Neutrophil (primary cell): ENCODE data around the gene OSBPL2.
A peak's percentile ranks its signal among the peaks of the same experiment; 100 is the strongest.

Experiments used
- H3K27ac ChIP-seq: fragments of 200-600 bp; sonication (generic); 2 replicates; pipeline ENCODE4 v1.5.1; 2016; ENCODE audit warnings: mild to moderate bottlenecking, moderate library complexity
- H3K27me3 ChIP-seq: fragments of 200-600 bp; sonication (generic); 2 replicates; pipeline ENCODE4 v1.6.0; 2016; ENCODE audit warnings: mild to moderate bottlenecking
- H3K36me3 ChIP-seq: fragments of 200-600 bp; sonication (generic); 2 replicates; pipeline ENCODE4 v1.5.1; 2017
- H3K4me1 ChIP-seq, 2 experiments: fragments of 200-600 bp in 1 of 2; sonication (generic) in 1 of 2; 1 replicate in 1 of 2; 2 replicates in 1 of 2; pipeline versions ENCODE4 v1.5.1 to v1.6.1; 2013 to 2016; ENCODE audit warnings: low read depth in 1 of 2, low read length in 1 of 2, mild to moderate bottlenecking in 1 of 2, moderate library complexity in 1 of 2; ENCODE audit not compliant: control insufficient read depth in 1 of 2, insufficient read depth in 1 of 2
- H3K4me3 ChIP-seq, 2 experiments: fragments of 200-600 bp in 1 of 2; sonication (generic) in 1 of 2; 1 replicate in 1 of 2; 2 replicates in 1 of 2; pipeline ENCODE4 v1.5.1; 2013 to 2016; ENCODE audit warnings: low read depth in 1 of 2, low read length in 1 of 2, mild to moderate bottlenecking in 1 of 2, moderate library complexity in 1 of 2
- H3K9me3 ChIP-seq: fragments of 200-600 bp; sonication (generic); 2 replicates; pipeline ENCODE4 v1.5.1; 2016
- TF ChIP-seq, protein P1 (sequence below): fragments of 200-600 bp; sonication (generic); IDR thresholded peaks from 2 replicates; pipeline ENCODE4 v1.5.1; 2016; ENCODE audit warnings: antibody characterized with exemption

Gene OSBPL2

DNA sequence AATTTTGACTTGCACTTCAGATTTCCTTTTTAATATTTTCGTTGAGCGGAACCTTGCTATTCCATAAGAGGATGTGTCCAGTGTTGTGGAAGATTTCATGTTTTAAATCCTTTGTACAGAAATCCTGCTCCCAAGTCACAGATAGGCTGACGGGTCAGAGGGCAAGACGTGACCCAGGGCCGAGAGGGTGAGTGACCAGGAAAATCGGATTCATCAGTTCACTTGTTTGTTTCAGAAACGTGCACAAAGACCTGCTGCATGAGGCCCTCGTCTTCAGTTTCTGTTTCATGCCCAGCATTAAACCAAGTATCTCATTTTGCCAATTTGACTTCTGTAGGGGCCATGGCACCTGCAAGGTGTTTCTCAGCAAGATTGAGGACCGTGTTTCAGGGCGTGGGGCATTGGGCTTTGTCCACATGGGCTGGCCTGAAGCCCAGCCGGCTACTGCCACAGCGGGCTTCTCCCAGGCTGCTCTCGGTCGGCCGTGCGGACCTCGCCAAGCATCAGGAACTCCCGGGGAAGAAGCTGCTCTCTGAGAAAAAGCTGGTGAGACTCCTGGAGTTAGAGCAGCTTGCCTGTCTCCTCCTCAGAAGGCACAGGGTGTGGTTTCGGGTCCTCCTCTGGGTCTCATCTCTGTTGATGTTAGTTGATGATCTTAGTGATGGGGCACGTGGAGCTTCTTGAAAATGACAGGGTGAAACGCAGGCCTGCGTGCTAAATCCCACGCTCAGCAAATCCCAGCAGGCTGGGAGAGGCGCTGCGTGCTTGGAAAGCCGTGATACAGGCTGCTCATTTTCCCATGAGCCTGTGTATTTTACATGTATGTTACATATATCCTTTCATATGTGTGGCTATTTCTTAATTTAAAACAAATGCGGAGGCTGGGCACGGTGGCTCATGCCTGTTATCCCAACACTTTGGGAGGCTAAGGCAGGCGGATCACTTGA, 45.0 kb upstream of the OSBPL2 start:
- H3K27ac ChIP-seq = peak overlapping the region; percentile 14
- no peaks in the 10 kb centered on the region for H3K9me3 ChIP-seq
- H3K4me3 ChIP-seq = no peak overlapping the region
- H3K4me1 ChIP-seq = peaks cover 6 to 8% of the 10 kb centered on the region in 2 experiments
- no peaks in the 10 kb centered on the region for H3K27me3 ChIP-seq
- H3K36me3 ChIP-seq = peaks cover 50% of the 10 kb centered on the region
- TF ChIP-seq, protein P1, sequence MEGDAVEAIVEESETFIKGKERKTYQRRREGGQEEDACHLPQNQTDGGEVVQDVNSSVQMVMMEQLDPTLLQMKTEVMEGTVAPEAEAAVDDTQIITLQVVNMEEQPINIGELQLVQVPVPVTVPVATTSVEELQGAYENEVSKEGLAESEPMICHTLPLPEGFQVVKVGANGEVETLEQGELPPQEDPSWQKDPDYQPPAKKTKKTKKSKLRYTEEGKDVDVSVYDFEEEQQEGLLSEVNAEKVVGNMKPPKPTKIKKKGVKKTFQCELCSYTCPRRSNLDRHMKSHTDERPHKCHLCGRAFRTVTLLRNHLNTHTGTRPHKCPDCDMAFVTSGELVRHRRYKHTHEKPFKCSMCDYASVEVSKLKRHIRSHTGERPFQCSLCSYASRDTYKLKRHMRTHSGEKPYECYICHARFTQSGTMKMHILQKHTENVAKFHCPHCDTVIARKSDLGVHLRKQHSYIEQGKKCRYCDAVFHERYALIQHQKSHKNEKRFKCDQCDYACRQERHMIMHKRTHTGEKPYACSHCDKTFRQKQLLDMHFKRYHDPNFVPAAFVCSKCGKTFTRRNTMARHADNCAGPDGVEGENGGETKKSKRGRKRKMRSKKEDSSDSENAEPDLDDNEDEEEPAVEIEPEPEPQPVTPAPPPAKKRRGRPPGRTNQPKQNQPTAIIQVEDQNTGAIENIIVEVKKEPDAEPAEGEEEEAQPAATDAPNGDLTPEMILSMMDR = no peak

DNA sequence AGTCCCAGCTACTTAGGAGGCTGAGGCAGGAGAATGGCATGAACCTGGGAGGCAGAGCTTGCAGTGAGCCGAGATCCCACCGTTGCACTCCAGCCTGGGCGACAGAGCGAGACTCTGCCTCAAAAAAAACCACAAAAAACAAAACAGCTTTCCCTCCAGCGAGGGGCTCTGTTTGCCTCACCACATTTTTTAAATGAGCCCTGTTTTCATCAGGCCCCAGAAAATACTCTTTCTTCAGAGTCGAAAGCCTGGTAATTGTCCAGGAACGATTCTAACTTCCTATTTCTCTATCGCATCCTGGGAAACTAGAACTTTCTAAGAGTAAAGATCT, 43.3 kb upstream of the OSBPL2 start:
- Histone ChIP-seq H3K4me1 (peaks cover 3% of the 10 kb centered on the region in 2 experiments), H3K27me3 (no peaks in the 10 kb centered on the region), H3K4me3 (no peak overlapping the region), H3K9me3 (no peaks in the 10 kb centered on the region), H3K27ac (no peak overlapping the region), H3K36me3 (peaks cover 67% of the 10 kb centered on the region)
- TF ChIP-seq, protein P1 = no peak

DNA sequence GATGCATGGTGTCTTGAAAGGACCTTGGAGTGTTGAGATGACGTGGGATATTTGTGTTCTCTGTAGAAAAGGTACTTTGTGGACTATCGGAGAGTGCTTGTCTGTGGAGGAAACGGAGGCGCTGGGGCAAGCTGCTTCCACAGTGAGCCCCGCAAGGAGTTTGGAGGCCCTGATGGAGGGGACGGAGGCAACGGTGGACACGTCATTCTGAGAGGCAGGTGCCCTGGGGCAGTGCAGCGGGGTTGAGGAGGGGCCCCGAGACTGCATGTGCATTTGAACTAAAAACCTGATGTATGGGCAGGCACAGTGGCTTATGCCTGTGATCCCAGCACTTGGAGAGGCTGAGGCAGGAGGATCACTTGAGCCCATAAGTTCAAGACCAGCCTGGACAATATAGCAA, 42.6 kb upstream of the OSBPL2 start:
- no peak overlapping the region for H3K4me3 ChIP-seq
- H3K9me3 ChIP-seq = no peaks in the 10 kb centered on the region
- TF ChIP-seq, protein P1 = no peak
- H3K36me3 ChIP-seq = peaks cover 69% of the 10 kb centered on the region
- H3K27me3 ChIP-seq = no peaks in the 10 kb centered on the region
- no peak overlapping the region for H3K27ac ChIP-seq
- H3K4me1 ChIP-seq = peaks cover 3% of the 10 kb centered on the region in 2 experiments

DNA sequence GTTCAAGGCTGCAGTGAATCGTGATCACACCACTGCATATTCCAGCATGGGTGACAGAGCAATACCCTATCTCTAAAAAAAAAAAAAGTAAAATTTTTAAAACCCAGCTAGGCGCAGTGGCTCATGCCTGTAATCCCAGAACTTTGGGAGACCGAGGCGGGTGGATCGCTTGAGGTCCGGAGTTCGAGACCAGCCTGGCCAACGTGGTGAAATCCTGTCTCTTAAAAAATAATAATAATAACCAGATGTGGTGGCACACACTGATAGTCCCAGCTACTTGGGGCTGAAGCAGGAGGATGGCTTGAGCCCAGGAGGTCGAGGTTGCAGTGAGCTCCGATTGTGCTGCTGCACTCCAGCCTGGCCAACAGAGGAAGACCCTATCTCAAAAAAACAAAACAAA, 42.0 kb upstream of the OSBPL2 start:
- H3K27me3 ChIP-seq = no peaks in the 10 kb centered on the region
- no peaks in the 10 kb centered on the region for H3K9me3 ChIP-seq
- H3K27ac ChIP-seq = no peak overlapping the region
- TF ChIP-seq, protein P1 = no peak
- peaks cover 75% of the 10 kb centered on the region for H3K36me3 ChIP-seq
- peaks cover 3% of the 10 kb centered on the region in 2 experiments for H3K4me1 ChIP-seq
- no peak overlapping the region for H3K4me3 ChIP-seq

DNA sequence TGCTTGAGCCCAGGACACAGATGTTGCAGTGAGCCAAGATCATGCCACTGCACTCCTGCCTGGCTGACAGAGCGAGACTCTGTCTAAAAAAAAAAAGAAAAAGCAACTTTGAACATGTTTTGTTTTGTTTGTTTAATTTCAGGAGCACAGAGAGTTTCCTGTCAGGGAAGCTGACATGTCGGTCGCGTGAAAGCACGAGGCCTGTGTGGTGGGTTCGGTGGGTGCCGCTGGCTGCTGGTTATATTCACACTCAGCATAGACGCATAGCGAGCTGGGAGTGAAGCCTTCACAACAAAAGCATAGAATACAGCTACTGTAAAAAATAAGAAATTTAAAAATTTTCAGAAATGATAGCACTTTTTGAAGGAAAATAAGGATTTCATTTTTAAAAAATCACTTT, 41.0 kb upstream of the OSBPL2 start:
- Histone ChIP-seq H3K9me3 (no peaks in the 10 kb centered on the region), H3K4me1 (peaks cover 3% of the 10 kb centered on the region in 2 experiments), H3K4me3 (no peak overlapping the region), H3K36me3 (peaks cover 85% of the 10 kb centered on the region), H3K27ac (no peak overlapping the region), H3K27me3 (no peaks in the 10 kb centered on the region)
- TF ChIP-seq, protein P1 = no peak
